Gastrocnemius medialis (tissue), 4 donors: Measurements from ENCODE around the gene PERP. TPM values are rescaled to one million over a fixed set of nuclear protein-coding genes. Genes with fewer than 3 reads are reported as not detected.

Experiments
- ATAC-seq, 2 donors: fragments of 150-250 bp; one replicate each; pipeline ENCODE4 v1.9.1; 2016
- DNase-seq, 2 donors: peaks; one replicate each; pipeline ENCODE4 v3.0.0-alpha.2; 2019
- H3K27ac ChIP-seq, 4 donors: fragments of 200-600 bp; sonication (generic); 1 replicate in 1 of 4; 2 replicates in 3 of 4; pipeline ENCODE4 v1.5.1; 2016 to 2018; ENCODE audit warnings: mild to moderate bottlenecking in 2 of 4, moderate library complexity in 1 of 4
- H3K27me3 ChIP-seq, 3 donors: fragments of 200-600 bp; sonication (generic) in 2 of 3; 1 replicate in 1 of 3; 2 replicates in 2 of 3; pipeline versions ENCODE4 v1.5.1 to v1.6.0; 2016 to 2019; ENCODE audit warnings: mild to moderate bottlenecking in 1 of 3, moderate library complexity in 1 of 3
- H3K36me3 ChIP-seq, 2 donors: fragments of 200-600 bp; sonication (generic) in 1 of 2; one replicate each; pipeline ENCODE4 v1.5.1; 2017 to 2018
- H3K4me1 ChIP-seq, 2 donors: fragments of 200-600 bp; sonication (generic) in 1 of 2; one replicate each; pipeline ENCODE4 v1.5.1; 2016 to 2017; ENCODE audit warnings: mild to moderate bottlenecking in 2 of 2
- H3K4me3 ChIP-seq, 4 donors: fragments of 200-600 bp; sonication (generic) in 3 of 4; 1 replicate in 1 of 4; 2 replicates in 3 of 4; pipeline ENCODE4 v1.5.1; 2016 to 2019; ENCODE audit warnings: mild to moderate bottlenecking in 2 of 4
- H3K9me3 ChIP-seq, 3 donors: fragments of 200-600 bp; sonication (generic) in 2 of 3; 1 replicate in 1 of 3; 2 replicates in 2 of 3; pipeline ENCODE4 v1.5.1; 2016 to 2019
- CTCF ChIP-seq, 5 experiments: fragments of 450-650 bp in 3 of 5; fragments of 200-600 bp in 2 of 5; sonication (generic) in 2 of 5; IDR thresholded peaks in 4 of 5; conservative IDR thresholded peaks in 1 of 5; 1 replicate in 4 of 5; 2 replicates in 1 of 5; pipeline ENCODE4 v1.5.1; 2016 to 2019; ENCODE audit warnings: antibody characterized with exemption in 5 of 5, mild to moderate bottlenecking in 3 of 5, moderate library complexity in 3 of 5
- POLR2A ChIP-seq, 2 donors: fragments of 450-650 bp; IDR thresholded peaks; one replicate each; pipeline ENCODE4 v1.6.1; 2017; ENCODE audit warnings: antibody characterized with exemption in 2 of 2, mild to moderate bottlenecking in 2 of 2, moderate library complexity in 2 of 2
- in situ Hi-C, 4 donors: fragments of 200-750 bp; cut with MboI; loops; one replicate each; pipeline versions ENCODE4 v1.15.0 to v1.8.0; 2017; ENCODE audit warnings: low sequenced_read_pairs in 4 of 4
- intact Hi-C: fragments of 100-400 bp; cut with DNase I; formaldehyde crosslinking; loops from one replicate; pipeline ENCODE4 v1.15.1; 2023; ENCODE audit warnings: low total_unique reads
- total RNA-seq, 4 donors: library from RNA; depleted of rRNA; stranded (reverse); fragments of >200 nt; gene quantifications; one replicate each; pipeline versions ENCODE4 v1.1.0 to v1.2.3, GENCODE V29; 2016

The PERP gene
- total RNA-seq, 4 donors from 2014 or later = 1.5 to 3.1 (median 2.1) TPM

DNA sequence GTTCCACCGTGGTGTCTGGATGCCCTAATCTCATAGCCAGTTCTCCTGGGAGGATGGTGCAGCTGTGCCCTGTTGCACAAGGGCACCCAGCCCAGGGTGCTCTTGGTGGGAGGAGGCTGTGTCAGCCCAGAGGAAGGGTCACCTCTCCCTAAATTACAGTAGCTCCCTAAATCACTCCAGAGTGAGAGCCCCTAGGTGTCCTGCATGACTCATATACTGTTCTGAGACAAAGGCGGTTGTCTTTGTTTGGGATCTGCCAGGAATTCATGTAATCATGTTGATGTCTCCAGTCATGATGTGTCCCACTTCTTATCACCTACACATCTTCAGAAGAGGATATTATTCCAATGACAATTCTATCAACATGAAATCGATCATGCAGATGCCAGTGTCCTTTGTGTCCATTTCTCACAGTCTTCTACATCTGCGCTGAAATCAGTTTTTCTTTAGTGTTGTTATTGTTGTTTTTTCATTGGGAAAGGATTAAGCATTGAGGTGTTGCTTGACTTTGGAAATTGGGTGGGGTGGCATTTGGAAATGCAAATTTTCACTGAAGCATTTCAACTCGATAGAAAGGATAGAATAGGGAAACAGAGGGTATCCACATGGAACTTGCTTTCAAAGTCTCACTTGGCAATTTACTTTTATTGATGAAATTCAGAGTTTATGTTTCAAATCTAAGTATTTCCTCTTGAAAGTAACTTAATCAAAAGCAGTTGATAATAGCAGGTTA, 19.5 kb downstream of the PERP start:
- Histone ChIP-seq H3K27ac (no peak overlapping the region), H3K9me3 (no peaks in the 10 kb centered on the region), H3K27me3 (peaks cover 0 to 6% (median 0%) of the 10 kb centered on the region in 3 donors), H3K4me1 (no peaks in the 10 kb centered on the region), H3K36me3 (no peaks in the 10 kb centered on the region), H3K4me3 (no peak overlapping the region)
- ATAC-seq (no peak), DNase-seq (no peak)
- intact Hi-C loops (no loop called here), in situ Hi-C loops (no loop called here)
- TF ChIP-seq POLR2A (IDR thresholded peaks at IDR 0.05) = no peak
- no peak for TF ChIP-seq CTCF (IDR thresholded peaks at IDR 0.05 in 4 of 5, conservative IDR thresholded peaks at IDR 0.05 in 1 of 5)

DNA sequence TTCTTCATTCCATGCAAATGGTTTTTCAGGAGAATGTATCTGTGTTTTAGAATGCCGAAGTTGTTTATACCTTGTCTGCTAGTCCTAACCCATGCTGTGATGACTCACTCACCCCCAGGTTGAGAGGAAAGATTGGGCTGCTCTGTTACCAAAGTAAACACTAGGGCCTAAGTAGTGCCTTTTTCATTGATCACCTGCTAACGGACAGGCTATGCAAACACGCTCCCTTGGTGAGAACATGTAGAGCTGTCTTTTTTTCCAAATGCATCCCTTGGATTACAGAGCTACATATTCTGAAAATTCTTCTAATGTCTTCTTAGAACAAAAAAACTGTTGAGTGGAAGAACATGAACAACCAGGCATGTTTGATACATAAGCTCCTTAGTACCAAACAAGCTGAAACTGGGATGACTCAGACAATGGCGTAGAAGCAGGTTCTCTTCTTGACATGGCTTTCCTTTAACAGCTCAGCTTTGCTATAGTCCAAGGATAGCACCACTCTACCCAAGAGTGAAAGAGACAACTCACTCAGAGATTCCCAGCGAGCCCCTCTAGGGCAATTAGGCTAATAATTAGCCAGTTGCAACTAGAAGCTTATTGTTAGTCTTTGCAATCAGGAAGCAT, 20.5 kb downstream of the PERP start:
- no peak for TF ChIP-seq CTCF (IDR thresholded peaks at IDR 0.05 in 4 of 5, conservative IDR thresholded peaks at IDR 0.05 in 1 of 5)
- TF ChIP-seq POLR2A (IDR thresholded peaks at IDR 0.05) = no peak
- DNase-seq (no peak), ATAC-seq (no peak)
- H3K9me3 ChIP-seq = no peaks in the 10 kb centered on the region
- in situ Hi-C loops = no loop called here
- intact Hi-C loops = no loop called here
- peaks cover 0 to 6% (median 0%) of the 10 kb centered on the region in 3 donors for H3K27me3 ChIP-seq
- H3K4me1 ChIP-seq = no peaks in the 10 kb centered on the region
- no peak overlapping the region for H3K4me3 ChIP-seq
- H3K36me3 ChIP-seq = no peaks in the 10 kb centered on the region
- H3K27ac ChIP-seq = no peak overlapping the region

- intact Hi-C loops = no loop called here
- Histone ChIP-seq H3K4me3 (no peak overlapping the region), H3K9me3 (no peaks in the 10 kb centered on the region), H3K27ac (no peak overlapping the region), H3K36me3 (no peaks in the 10 kb centered on the region), H3K4me1 (no peaks in the 10 kb centered on the region), H3K27me3 (peaks cover 0 to 6% (median 0%) of the 10 kb centered on the region in 3 donors)
- in situ Hi-C loops = no loop called here
- DNase-seq (no peak), ATAC-seq (no peak)
- TF ChIP-seq POLR2A (IDR thresholded peaks at IDR 0.05) = no peak
- no peak for TF ChIP-seq CTCF (IDR thresholded peaks at IDR 0.05 in 4 of 5, conservative IDR thresholded peaks at IDR 0.05 in 1 of 5)
These were observed 21.4 kb downstream of the PERP start for GRCh38 chr6:138085839-138086222.

DNA sequence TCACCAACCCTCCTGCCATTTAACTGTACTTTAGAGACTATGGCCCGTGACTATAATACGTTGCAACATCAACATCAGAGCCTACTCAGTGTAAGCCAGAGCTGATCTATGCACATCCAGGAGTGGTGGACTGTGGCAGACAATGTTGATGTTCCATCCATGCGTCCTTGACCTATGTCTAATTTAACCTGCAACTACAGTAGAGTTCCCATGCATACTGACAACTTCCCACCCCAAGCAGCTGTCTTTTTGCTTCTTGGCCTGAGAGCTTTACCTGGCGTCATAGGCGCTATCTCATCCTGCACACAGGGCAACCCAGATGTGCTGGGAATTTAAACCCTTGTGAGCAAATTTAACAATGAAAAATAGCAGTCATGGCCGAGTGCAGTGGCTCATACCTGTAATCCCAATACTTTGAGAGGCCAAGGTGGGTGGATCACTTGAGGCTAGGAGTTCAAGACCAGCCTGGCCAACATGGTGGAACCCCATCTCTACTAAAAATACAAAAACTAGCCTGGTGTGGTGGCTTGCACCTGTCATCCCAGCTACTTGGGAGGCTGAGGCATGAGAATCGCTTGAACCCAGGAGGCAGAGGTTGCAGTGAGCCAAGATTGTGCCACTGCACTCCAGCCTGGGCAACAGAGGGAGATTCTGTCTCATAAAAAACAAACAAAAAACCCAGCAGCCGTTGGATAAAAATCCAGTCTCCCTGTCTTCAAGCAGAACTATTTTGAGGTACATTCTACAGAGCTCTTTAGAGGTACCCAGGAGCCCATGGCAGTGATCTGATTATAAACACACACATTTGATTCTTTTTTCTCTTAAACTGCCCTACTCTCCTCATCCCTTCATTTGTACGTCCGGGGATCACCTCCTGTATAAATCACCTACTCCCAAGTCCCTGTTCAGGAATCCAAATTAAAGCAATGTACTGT, 22.0 kb downstream of the PERP start:
- ATAC-seq (no peak), DNase-seq (no peak)
- Histone ChIP-seq H3K36me3 (no peaks in the 10 kb centered on the region), H3K4me3 (no peak overlapping the region), H3K27me3 (peaks cover 0 to 6% (median 0%) of the 10 kb centered on the region in 3 donors), H3K4me1 (no peaks in the 10 kb centered on the region), H3K27ac (no peak overlapping the region), H3K9me3 (no peaks in the 10 kb centered on the region)
- in situ Hi-C loops = no loop called here
- TF ChIP-seq CTCF (IDR thresholded peaks at IDR 0.05 in 4 of 5, conservative IDR thresholded peaks at IDR 0.05 in 1 of 5) (no peak), POLR2A (IDR thresholded peaks at IDR 0.05) (no peak)
- intact Hi-C loops = no loop called here
